Measurements from ENCODE around the gene RIMKLA. TPM values are rescaled to one million over a fixed set of nuclear protein-coding genes. Genes with fewer than 3 reads are reported as not detected.

The RIMKLA gene
- polyA plus RNA-seq, 3 donors, result not detected

DNA sequence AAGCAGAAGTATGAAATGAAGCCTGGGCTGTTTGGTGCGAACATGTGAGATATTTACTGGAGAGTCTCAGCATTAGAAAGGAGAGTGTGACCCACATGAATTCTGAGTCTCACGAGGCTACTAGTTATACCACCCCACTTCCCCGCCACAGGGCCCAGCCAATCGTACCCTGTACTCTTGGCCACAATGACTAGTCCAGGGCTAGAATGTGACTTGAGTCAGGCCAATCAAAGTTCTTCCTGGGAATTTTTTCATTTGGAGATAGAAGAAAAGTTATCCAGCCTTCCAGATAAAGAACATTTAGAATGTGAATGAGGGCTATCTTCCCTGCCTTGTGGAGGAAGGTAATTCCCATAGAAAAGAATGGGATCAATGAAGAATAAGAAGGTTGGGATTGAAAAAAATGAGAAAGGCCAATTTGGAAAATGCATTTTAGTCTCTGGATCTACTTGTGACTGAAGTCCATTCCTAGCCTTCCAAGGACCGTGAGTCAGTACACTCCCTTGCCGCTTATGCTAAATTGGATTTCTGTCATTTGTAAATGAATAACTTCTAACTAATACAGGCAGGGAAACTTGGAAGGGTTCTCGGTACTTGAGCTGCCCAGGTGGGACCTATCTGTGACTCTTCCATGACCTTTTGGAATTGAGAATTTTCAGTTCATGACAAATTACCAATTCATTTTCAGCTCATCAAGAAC is 12.3 kb upstream of the RIMKLA start:
- Mint-ChIP-seq H3K27ac (no peak overlapping the region), H3K4me3 (no peak overlapping the region), H3K9me3 (no peaks in the 10 kb centered on the region), H3K27me3 (ENCODE audit: low read depth in 3 of 3) (peaks cover 7 to 13% (median 7%) of the 10 kb centered on the region in 3 donors), H3K4me1 (no peaks in the 10 kb centered on the region), H3K36me3 (no peaks in the 10 kb centered on the region)
- H3K4me1 ChIP-seq (ENCODE audit: control insufficient read depth in 1 of 2, insufficient read depth in 2 of 2, low read length in 2 of 2), result no peaks in the 10 kb centered on the region
- H3K9me3 ChIP-seq (replicated peaks in 1 of 2; ENCODE audit: control insufficient read depth in 1 of 2, insufficient read depth in 1 of 2, low read length in 2 of 2), result no peaks in the 10 kb centered on the region
- no peaks in the 10 kb centered on the region for H3K79me2 ChIP-seq (ENCODE audit: insufficient read depth, low read length)
- H3K36me3 ChIP-seq (replicated peaks in 1 of 2; ENCODE audit: control insufficient read depth in 1 of 2, insufficient read depth in 2 of 2, low read length in 2 of 2), result no peaks in the 10 kb centered on the region
- H3K27me3 ChIP-seq (ENCODE audit: control insufficient read depth in 2 of 2, insufficient read depth in 2 of 2, low read length in 2 of 2), result peaks cover 0 to 5% of the 10 kb centered on the region in 2 donors
- no peak overlapping the region for H3K9ac ChIP-seq (ENCODE audit: insufficient read depth, low read length, poor library complexity, severe bottlenecking)
- H3K27ac ChIP-seq (ENCODE audit: low read depth in 1 of 2, low read length in 2 of 2), result no peak overlapping the region
- H3K4me3 ChIP-seq (replicated peaks in 1 of 3; ENCODE audit: low read depth in 2 of 3, low read length in 3 of 3), result no peak overlapping the region
- H3K4me2 ChIP-seq (replicated peaks; ENCODE audit: extremely low read depth, low read length, poor library complexity, severe bottlenecking), result no peak overlapping the region
- no peak overlapping the region for H2AFZ ChIP-seq (ENCODE audit: insufficient read depth, low read depth, low read length, poor library complexity, severe bottlenecking)
- WGBS (ENCODE audit: insufficient coverage), result no CpG with 5 or more reads among the region's 7 CpGs
- no peaks in the 10 kb centered on the region for H4K20me1 ChIP-seq (ENCODE audit: insufficient read depth, low read length)
- TF ChIP-seq, protein P1, sequence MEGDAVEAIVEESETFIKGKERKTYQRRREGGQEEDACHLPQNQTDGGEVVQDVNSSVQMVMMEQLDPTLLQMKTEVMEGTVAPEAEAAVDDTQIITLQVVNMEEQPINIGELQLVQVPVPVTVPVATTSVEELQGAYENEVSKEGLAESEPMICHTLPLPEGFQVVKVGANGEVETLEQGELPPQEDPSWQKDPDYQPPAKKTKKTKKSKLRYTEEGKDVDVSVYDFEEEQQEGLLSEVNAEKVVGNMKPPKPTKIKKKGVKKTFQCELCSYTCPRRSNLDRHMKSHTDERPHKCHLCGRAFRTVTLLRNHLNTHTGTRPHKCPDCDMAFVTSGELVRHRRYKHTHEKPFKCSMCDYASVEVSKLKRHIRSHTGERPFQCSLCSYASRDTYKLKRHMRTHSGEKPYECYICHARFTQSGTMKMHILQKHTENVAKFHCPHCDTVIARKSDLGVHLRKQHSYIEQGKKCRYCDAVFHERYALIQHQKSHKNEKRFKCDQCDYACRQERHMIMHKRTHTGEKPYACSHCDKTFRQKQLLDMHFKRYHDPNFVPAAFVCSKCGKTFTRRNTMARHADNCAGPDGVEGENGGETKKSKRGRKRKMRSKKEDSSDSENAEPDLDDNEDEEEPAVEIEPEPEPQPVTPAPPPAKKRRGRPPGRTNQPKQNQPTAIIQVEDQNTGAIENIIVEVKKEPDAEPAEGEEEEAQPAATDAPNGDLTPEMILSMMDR (IDR thresholded peaks at IDR 0.05), result no peak
- no peak for DNase-seq
- intact Hi-C loops (cut with micrococcal nuclease), result no loop called here

DNA sequence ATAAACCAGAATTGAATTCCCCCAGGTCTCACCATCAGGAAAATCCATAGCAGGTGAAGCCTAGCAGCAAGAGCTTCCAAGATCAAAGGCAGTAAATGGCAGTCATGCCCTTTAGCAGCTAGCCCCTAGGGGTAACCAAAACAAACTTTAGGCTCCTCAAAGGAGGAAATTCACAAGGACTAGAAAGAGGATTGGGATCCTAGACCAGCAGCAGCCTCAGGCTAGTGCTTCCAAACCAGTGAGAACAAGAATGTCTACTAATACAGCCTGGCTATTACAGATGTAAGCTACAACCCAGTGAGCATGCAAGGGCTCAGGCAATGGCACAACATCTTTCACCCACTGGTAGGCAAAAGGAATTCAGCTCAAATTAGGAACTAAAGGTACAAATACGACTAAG is 11.1 kb upstream of the RIMKLA start:
- no CpG with 5 or more reads among the region's 1 CpG for WGBS (ENCODE audit: insufficient coverage)
- Histone ChIP-seq H3K27ac (ENCODE audit: low read depth in 1 of 2, low read length in 2 of 2) (no peak overlapping the region), H2AFZ (ENCODE audit: insufficient read depth, low read depth, low read length, poor library complexity, severe bottlenecking) (no peak overlapping the region), H3K4me2 (replicated peaks; ENCODE audit: extremely low read depth, low read length, poor library complexity, severe bottlenecking) (no peak overlapping the region), H3K9ac (ENCODE audit: insufficient read depth, low read length, poor library complexity, severe bottlenecking) (no peak overlapping the region), H3K4me1 (ENCODE audit: control insufficient read depth in 1 of 2, insufficient read depth in 2 of 2, low read length in 2 of 2) (no peaks in the 10 kb centered on the region), H3K36me3 (replicated peaks in 1 of 2; ENCODE audit: control insufficient read depth in 1 of 2, insufficient read depth in 2 of 2, low read length in 2 of 2) (no peaks in the 10 kb centered on the region), H3K27me3 (ENCODE audit: control insufficient read depth in 2 of 2, insufficient read depth in 2 of 2, low read length in 2 of 2) (peaks cover 0 to 5% of the 10 kb centered on the region in 2 donors), H3K9me3 (replicated peaks in 1 of 2; ENCODE audit: control insufficient read depth in 1 of 2, insufficient read depth in 1 of 2, low read length in 2 of 2) (no peaks in the 10 kb centered on the region), H4K20me1 (ENCODE audit: insufficient read depth, low read length) (no peaks in the 10 kb centered on the region), H3K4me3 (replicated peaks in 1 of 3; ENCODE audit: low read depth in 2 of 3, low read length in 3 of 3) (no peak overlapping the region), H3K79me2 (ENCODE audit: insufficient read depth, low read length) (no peaks in the 10 kb centered on the region)
- TF ChIP-seq, protein P1 (IDR thresholded peaks at IDR 0.05), result no peak
- Mint-ChIP-seq H3K27ac (no peak overlapping the region), H3K27me3 (ENCODE audit: low read depth in 3 of 3) (peaks cover 7 to 16% (median 9%) of the 10 kb centered on the region in 3 donors), H3K9me3 (no peaks in the 10 kb centered on the region), H3K4me1 (no peaks in the 10 kb centered on the region), H3K4me3 (no peak overlapping the region), H3K36me3 (no peaks in the 10 kb centered on the region)
- intact Hi-C loops (cut with micrococcal nuclease), result no loop called here
- DNase-seq, result no peak
